ENCODE results near the gene KCNA3. TPM values are rescaled to one million over a fixed set of nuclear protein-coding genes. Genes with fewer than 3 reads are reported as not detected.

The KCNA3 gene
- total RNA-seq, 1 experiment from 2014 or later: 1.2 TPM

- no peak for TF ChIP-seq CTCF (IDR thresholded peaks at IDR 0.05)
- TF ChIP-seq ZBTB43 (CRISPR knock-in tag; IDR thresholded peaks at IDR 0.05): no peak
- TF ChIP-seq, protein P1, sequence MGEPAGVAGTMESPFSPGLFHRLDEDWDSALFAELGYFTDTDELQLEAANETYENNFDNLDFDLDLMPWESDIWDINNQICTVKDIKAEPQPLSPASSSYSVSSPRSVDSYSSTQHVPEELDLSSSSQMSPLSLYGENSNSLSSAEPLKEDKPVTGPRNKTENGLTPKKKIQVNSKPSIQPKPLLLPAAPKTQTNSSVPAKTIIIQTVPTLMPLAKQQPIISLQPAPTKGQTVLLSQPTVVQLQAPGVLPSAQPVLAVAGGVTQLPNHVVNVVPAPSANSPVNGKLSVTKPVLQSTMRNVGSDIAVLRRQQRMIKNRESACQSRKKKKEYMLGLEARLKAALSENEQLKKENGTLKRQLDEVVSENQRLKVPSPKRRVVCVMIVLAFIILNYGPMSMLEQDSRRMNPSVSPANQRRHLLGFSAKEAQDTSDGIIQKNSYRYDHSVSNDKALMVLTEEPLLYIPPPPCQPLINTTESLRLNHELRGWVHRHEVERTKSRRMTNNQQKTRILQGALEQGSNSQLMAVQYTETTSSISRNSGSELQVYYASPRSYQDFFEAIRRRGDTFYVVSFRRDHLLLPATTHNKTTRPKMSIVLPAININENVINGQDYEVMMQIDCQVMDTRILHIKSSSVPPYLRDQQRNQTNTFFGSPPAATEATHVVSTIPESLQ (CRISPR knock-in tag; IDR thresholded peaks at IDR 0.05): no peak
- TF ChIP-seq SMAD3 (CRISPR knock-in tag; IDR thresholded peaks at IDR 0.05; ENCODE audit: borderline replicate concordance): no peak
- TF ChIP-seq, protein P2, sequence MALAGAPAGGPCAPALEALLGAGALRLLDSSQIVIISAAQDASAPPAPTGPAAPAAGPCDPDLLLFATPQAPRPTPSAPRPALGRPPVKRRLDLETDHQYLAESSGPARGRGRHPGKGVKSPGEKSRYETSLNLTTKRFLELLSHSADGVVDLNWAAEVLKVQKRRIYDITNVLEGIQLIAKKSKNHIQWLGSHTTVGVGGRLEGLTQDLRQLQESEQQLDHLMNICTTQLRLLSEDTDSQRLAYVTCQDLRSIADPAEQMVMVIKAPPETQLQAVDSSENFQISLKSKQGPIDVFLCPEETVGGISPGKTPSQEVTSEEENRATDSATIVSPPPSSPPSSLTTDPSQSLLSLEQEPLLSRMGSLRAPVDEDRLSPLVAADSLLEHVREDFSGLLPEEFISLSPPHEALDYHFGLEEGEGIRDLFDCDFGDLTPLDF (CRISPR knock-in tag; IDR thresholded peaks at IDR 0.05): no peak
- TF ChIP-seq ETV6 (CRISPR knock-in tag; IDR thresholded peaks at IDR 0.05): no peak
- no peak for TF ChIP-seq JAZF1 (CRISPR knock-in tag; IDR thresholded peaks at IDR 0.05)
- no peak for TF ChIP-seq TCF7 (CRISPR knock-in tag; IDR thresholded peaks at IDR 0.05; ENCODE audit: low read depth)
Observed at GRCh38 chr1:110702260-110702659, 27.5 kb upstream of the KCNA3 start (continued).

- Mint-ChIP-seq H3K27me3 (ENCODE audit: low read depth) (no peaks in the 10 kb centered on the region; the same call in 1 of the 2 replicates), H3K9me3 (peaks cover 3% of the 10 kb centered on the region; the same call in 1 of the 2 replicates), H3K36me3 (no peaks in the 10 kb centered on the region), H3K27ac (no peak overlapping the region), H3K4me3 (no peak overlapping the region), H3K4me1 (peaks cover 8% of the 10 kb centered on the region)
- ChIA-PET POLR2A (no interaction called here), CTCF (interaction anchor here (1.5 kb wide), 1 partner anchor 65 kb away, joined by 4 read pairs; no protein-coding TSS in a partner anchor)
- DNase-seq (ENCODE audit: low spot score) (no peak), ATAC-seq (no peak)
- TF ChIP-seq MAX (CRISPR knock-in tag; IDR thresholded peaks at IDR 0.05) (no peak), ZBTB21 (CRISPR knock-in tag; IDR thresholded peaks at IDR 0.05; ENCODE audit: borderline replicate concordance) (no peak), FOXJ3 (CRISPR knock-in tag; IDR thresholded peaks at IDR 0.05; ENCODE audit: borderline replicate concordance) (no peak), TEAD4 (CRISPR knock-in tag; IDR thresholded peaks at IDR 0.05) (no peak), CREM (CRISPR knock-in tag; IDR thresholded peaks at IDR 0.05) (no peak), TP53 (CRISPR knock-in tag; IDR thresholded peaks at IDR 0.05) (no peak), ZBTB43 (CRISPR knock-in tag; IDR thresholded peaks at IDR 0.05) (no peak), RELA (CRISPR knock-in tag; IDR thresholded peaks at IDR 0.05; ENCODE audit: borderline replicate concordance) (no peak), ATF1 (CRISPR knock-in tag; IDR thresholded peaks at IDR 0.05) (no peak), OVOL2 (CRISPR knock-in tag; IDR thresholded peaks at IDR 0.05; ENCODE audit: borderline replicate concordance) (no peak), NR3C1 (CRISPR knock-in tag; conservative IDR thresholded peaks at IDR 0.05; ENCODE audit: low read depth) (no peak), ZNF121 (CRISPR knock-in tag; IDR thresholded peaks at IDR 0.05) (no peak)
- TF ChIP-seq, protein P2 (CRISPR knock-in tag; IDR thresholded peaks at IDR 0.05): no peak
- TF ChIP-seq, protein P3, sequence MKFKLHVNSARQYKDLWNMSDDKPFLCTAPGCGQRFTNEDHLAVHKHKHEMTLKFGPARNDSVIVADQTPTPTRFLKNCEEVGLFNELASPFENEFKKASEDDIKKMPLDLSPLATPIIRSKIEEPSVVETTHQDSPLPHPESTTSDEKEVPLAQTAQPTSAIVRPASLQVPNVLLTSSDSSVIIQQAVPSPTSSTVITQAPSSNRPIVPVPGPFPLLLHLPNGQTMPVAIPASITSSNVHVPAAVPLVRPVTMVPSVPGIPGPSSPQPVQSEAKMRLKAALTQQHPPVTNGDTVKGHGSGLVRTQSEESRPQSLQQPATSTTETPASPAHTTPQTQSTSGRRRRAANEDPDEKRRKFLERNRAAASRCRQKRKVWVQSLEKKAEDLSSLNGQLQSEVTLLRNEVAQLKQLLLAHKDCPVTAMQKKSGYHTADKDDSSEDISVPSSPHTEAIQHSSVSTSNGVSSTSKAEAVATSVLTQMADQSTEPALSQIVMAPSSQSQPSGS (CRISPR knock-in tag; IDR thresholded peaks at IDR 0.05; ENCODE audit: borderline replicate concordance, low read depth): no peak
- TF ChIP-seq, protein P4, sequence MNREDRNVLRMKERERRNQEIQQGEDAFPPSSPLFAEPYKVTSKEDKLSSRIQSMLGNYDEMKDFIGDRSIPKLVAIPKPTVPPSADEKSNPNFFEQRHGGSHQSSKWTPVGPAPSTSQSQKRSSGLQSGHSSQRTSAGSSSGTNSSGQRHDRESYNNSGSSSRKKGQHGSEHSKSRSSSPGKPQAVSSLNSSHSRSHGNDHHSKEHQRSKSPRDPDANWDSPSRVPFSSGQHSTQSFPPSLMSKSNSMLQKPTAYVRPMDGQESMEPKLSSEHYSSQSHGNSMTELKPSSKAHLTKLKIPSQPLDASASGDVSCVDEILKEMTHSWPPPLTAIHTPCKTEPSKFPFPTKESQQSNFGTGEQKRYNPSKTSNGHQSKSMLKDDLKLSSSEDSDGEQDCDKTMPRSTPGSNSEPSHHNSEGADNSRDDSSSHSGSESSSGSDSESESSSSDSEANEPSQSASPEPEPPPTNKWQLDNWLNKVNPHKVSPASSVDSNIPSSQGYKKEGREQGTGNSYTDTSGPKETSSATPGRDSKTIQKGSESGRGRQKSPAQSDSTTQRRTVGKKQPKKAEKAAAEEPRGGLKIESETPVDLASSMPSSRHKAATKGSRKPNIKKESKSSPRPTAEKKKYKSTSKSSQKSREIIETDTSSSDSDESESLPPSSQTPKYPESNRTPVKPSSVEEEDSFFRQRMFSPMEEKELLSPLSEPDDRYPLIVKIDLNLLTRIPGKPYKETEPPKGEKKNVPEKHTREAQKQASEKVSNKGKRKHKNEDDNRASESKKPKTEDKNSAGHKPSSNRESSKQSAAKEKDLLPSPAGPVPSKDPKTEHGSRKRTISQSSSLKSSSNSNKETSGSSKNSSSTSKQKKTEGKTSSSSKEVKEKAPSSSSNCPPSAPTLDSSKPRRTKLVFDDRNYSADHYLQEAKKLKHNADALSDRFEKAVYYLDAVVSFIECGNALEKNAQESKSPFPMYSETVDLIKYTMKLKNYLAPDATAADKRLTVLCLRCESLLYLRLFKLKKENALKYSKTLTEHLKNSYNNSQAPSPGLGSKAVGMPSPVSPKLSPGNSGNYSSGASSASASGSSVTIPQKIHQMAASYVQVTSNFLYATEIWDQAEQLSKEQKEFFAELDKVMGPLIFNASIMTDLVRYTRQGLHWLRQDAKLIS (CRISPR knock-in tag; IDR thresholded peaks at IDR 0.05; ENCODE audit: borderline replicate concordance): no peak
Observed at GRCh38 chr1:110700767-110701166, 26.0 kb upstream of the KCNA3 start.
